NCI-H2196 treated with DMSO at 0.1 percent for 48 hours (cell line): Measurements from ENCODE around the gene TRIP11.

Experiments
- DNase-seq: peaks from one replicate; lab custom pipeline; 2025; ENCODE audit not compliant: unreplicated experiment; lab: John Stamatoyannopoulos, UW

TRIP11 gene

GRCh38 chr14:91956616-91957015 lies 83.2 kb downstream of the TRIP11 start:
- DNase-seq: no peak

- no peak for DNase-seq
Measured at GRCh38 chr14:91955168-91955567, 84.7 kb downstream of the TRIP11 start.

- no peak for DNase-seq
Measured at GRCh38 chr14:91953170-91953985, 86.5 kb downstream of the TRIP11 start.

GRCh38 chr14:91947475-91948184 lies 92.2 kb downstream of the TRIP11 start, which contains the start of gene FBLN5:
Gene FBLN5, minus strand, starts transcription at chr14:91947694. Its CDS starts 465 bp downstream, at chr14:91947229.
- DNase-seq: no peak

- DNase-seq: no peak
Measured at GRCh38 chr14:91946622-91947474, 93.0 kb downstream of the TRIP11 start.

GRCh38 chr14:91945751-91946621 lies 93.9 kb downstream of the TRIP11 start:
- no peak for DNase-seq

GRCh38 chr14:91942946-91943345 lies 96.9 kb downstream of the TRIP11 start:
- DNase-seq: no peak

GRCh38 chr14:91942128-91942527 lies 97.7 kb downstream of the TRIP11 start:
- no peak for DNase-seq

GRCh38 chr14:91940209-91940608 lies 99.7 kb downstream of the TRIP11 start:
- DNase-seq: no peak

- DNase-seq: no peak
Measured at GRCh38 chr14:91935586-91935985, 104.3 kb downstream of the TRIP11 start.

GRCh38 chr14:91934554-91935285 lies 105.1 kb downstream of the TRIP11 start:
- DNase-seq: no peak

- no peak for DNase-seq
Measured at GRCh38 chr14:91931478-91932088, 108.3 kb downstream of the TRIP11 start.

- DNase-seq: no peak
Measured at GRCh38 chr14:91929700-91930099, 110.2 kb downstream of the TRIP11 start.

- no peak for DNase-seq
Measured at GRCh38 chr14:91927800-91928199, 112.1 kb downstream of the TRIP11 start.

- DNase-seq: no peak
Measured at GRCh38 chr14:91927191-91927590, 112.7 kb downstream of the TRIP11 start.

- no peak for DNase-seq
Measured at GRCh38 chr14:91926131-91926890, 113.5 kb downstream of the TRIP11 start.

GRCh38 chr14:91925727-91926121 lies 114.1 kb downstream of the TRIP11 start:
- DNase-seq: no peak

GRCh38 chr14:91925001-91925726 lies 114.7 kb downstream of the TRIP11 start:
- DNase-seq: no peak
